HCT116 (cell line): ENCODE data around the gene AMMECR1. TPM values are rescaled to one million over a fixed set of nuclear protein-coding genes. Genes with fewer than 3 reads are reported as not detected.
"Not testable (repeated sequence)": the region's sequence is repeated elsewhere in the genome, so short reads cannot be mapped to it uniquely, and the experiment has no call there.

Experiments used
- ATAC-seq: fragments of 200-7000 bp; cut with Tn5 transposase; 2 replicates; pipeline ENCODE4 v1.9.1; 2020; ENCODE audit warnings: mild to moderate bottlenecking, moderate library complexity
- BruUV-seq: library from RNA; stranded (reverse); fragments of 400-500 nt; replicated peaks from 2 replicates; lab custom pipeline; 2021; lab: Mats Ljungman, UMichigan
- CTCF ChIA-PET: fragments of 300-600 bp; sonication (Branson Sonifier 250); formaldehyde crosslinking; loops from one replicate; lab custom pipeline; 2021; ENCODE audit warnings: antibody characterized with exemption; lab: Charles Lee
- POLR2A ChIA-PET: fragments of 300-600, 350-600 bp; sonication (Branson Sonifier 250); formaldehyde crosslinking; loops from one replicate; lab custom pipeline; 2021; ENCODE audit warnings: antibody characterized with exemption; lab: Charles Lee
- RAD21 ChIA-PET, 2 experiments: fragments of 300-600 bp; sonication (Branson Sonifier 250); formaldehyde crosslinking; loops; one replicate each; lab custom pipeline; 2023; ENCODE audit warnings: low total read pairs in 2 of 2; ENCODE audit not compliant: uncharacterized antibody in 2 of 2, unreplicated experiment in 2 of 2, low non-redundant PET in 1 of 2; lab: Charles Lee
- DNase-seq: peaks from one replicate; pipeline ENCODE4 v3.0.0-alpha.2; 2010; ENCODE audit warnings: low read depth, low spot score
- H2AFZ ChIP-seq: fragments of 200-600 bp; shearing (Covaris generic), sonication (generic); 2 replicates; pipeline ENCODE4 v1.6.1; 2017; ENCODE audit warnings: low read depth, mixed run types, mixed read lengths, antibody characterized with exemption, low read length; ENCODE audit not compliant: poor library complexity, severe bottlenecking
- H3K27ac ChIP-seq: 2 replicates; pipeline ENCODE4 v1.5.1; 2012; ENCODE audit warnings: low read depth, low read length
- H3K27me3 ChIP-seq: fragments of 200-600 bp; sonication (generic); 2 replicates; pipeline ENCODE4 v1.6.1; 2016; ENCODE audit warnings: mixed run types, low read length, mixed read lengths; ENCODE audit not compliant: insufficient read depth
- H3K36me3 ChIP-seq, 2 experiments: fragments of 200-500 bp in 1 of 2; fragments of 200-600 bp in 1 of 2; sonication (Bioruptor generic) in 1 of 2; sonication (generic) in 1 of 2; 2 replicates each; pipeline versions ENCODE4 v1.5.1 to v1.6.1; 2014 to 2016; ENCODE audit warnings: low read length in 2 of 2, inconsistent platforms in 1 of 2, mixed read lengths in 1 of 2, mixed run types in 1 of 2; ENCODE audit not compliant: insufficient read depth in 2 of 2, control insufficient read depth in 1 of 2
- H3K4me1 ChIP-seq, 2 experiments: fragments of 200-600 bp in 1 of 2; sonication (generic) in 1 of 2; 2 replicates each; pipeline versions ENCODE4 v1.5.1 to v1.6.1; 2012 to 2017; ENCODE audit warnings: low read length in 2 of 2, inconsistent platforms in 1 of 2, mild to moderate bottlenecking in 1 of 2, mixed read lengths in 1 of 2, mixed run types in 1 of 2, moderate library complexity in 1 of 2; ENCODE audit not compliant: insufficient read depth in 2 of 2, control insufficient read depth in 1 of 2
- H3K4me2 ChIP-seq: fragments of 200-600 bp; sonication (generic); 2 replicates; pipeline ENCODE4 v1.6.1; 2017; ENCODE audit warnings: mixed run types, low read length, mixed read lengths
- H3K4me3 ChIP-seq, 2 experiments: fragments of 200-600 bp in 1 of 2; sonication (generic) in 1 of 2; replicated peaks in 1 of 2; 2 replicates each; pipeline ENCODE4 v1.5.1; 2011 to 2016; ENCODE audit warnings: low read length in 2 of 2, control low read depth in 1 of 2, low read depth in 1 of 2, mild to moderate bottlenecking in 1 of 2, mixed read lengths in 1 of 2, mixed run types in 1 of 2
- H3K79me2 ChIP-seq: fragments of 200-600 bp; sonication (generic); 2 replicates; pipeline ENCODE4 v1.6.1; 2017; ENCODE audit warnings: mild to moderate bottlenecking, mixed run types, low read length, moderate library complexity, mixed read lengths; ENCODE audit not compliant: insufficient read depth
- H3K9ac ChIP-seq: fragments of 200-600 bp; sonication (generic); 2 replicates; pipeline ENCODE4 v1.6.1; 2016; ENCODE audit warnings: low read length, mixed read lengths
- H3K9me2 ChIP-seq: fragments of 200-600 bp; sonication (generic), shearing (Covaris generic); 2 replicates; pipeline ENCODE4 v1.6.1; 2017; ENCODE audit warnings: mixed run types, mild to moderate bottlenecking, moderate library complexity; ENCODE audit not compliant: insufficient read depth
- H3K9me3 ChIP-seq, 2 experiments: fragments of 200-500 bp in 1 of 2; fragments of 200-600 bp in 1 of 2; sonication (Bioruptor generic) in 1 of 2; sonication (generic) in 1 of 2; 2 replicates each; pipeline ENCODE4 v1.6.1; 2014 to 2017; ENCODE audit warnings: low read length in 2 of 2, mixed read lengths in 2 of 2, inconsistent platforms in 1 of 2, low read depth in 1 of 2, mild to moderate bottlenecking in 1 of 2, mixed run types in 1 of 2, moderate library complexity in 1 of 2; ENCODE audit not compliant: control insufficient read depth in 1 of 2, insufficient read depth in 1 of 2
- H4K20me1 ChIP-seq: fragments of 200-600 bp; sonication (generic), shearing (Covaris generic); 2 replicates; pipeline ENCODE4 v1.6.1; 2017; ENCODE audit warnings: mixed run types, mild to moderate bottlenecking, moderate library complexity; ENCODE audit not compliant: insufficient read depth
- ELF1 ChIP-seq: IDR thresholded peaks from 2 replicates; pipeline ENCODE4 v1.6.1; 2012; ENCODE audit warnings: low read depth, borderline replicate concordance
- JUND ChIP-seq: IDR thresholded peaks from 2 replicates; pipeline ENCODE4 v1.6.1; 2012
- POLR2AphosphoS5 ChIP-seq: IDR thresholded peaks from 2 replicates; pipeline ENCODE4 v1.6.1; 2011; ENCODE audit warnings: mild to moderate bottlenecking, low read depth, low read length, moderate library complexity
- SRF ChIP-seq: IDR thresholded peaks from 2 replicates; pipeline ENCODE4 v1.6.1; 2012; ENCODE audit warnings: low read depth
- TCF7L2 ChIP-seq: IDR thresholded peaks from 2 replicates; pipeline ENCODE4 v1.7.0; 2011; ENCODE audit warnings: borderline replicate concordance, inconsistent platforms; ENCODE audit not compliant: insufficient read depth, insufficient read length; ENCODE audit errors: extremely low read depth
- intact Hi-C: fragments of 100-400 bp; cut with micrococcal nuclease; formaldehyde crosslinking; loops from 2 replicates; pipeline ENCODE4 v1.10.0; 2022
- total RNA-seq: library from RNA; stranded (reverse); gene quantifications from one replicate; pipeline ENCODE4 v1.2.1, GENCODE V29; 2021; ENCODE audit not compliant: unreplicated experiment
- TF ChIP-seq, protein P1 (sequence below): IDR thresholded peaks from 2 replicates; pipeline ENCODE4 v1.6.1; 2012; ENCODE audit warnings: low read depth

Gene AMMECR1
- total RNA-seq, 1 experiment from 2014 or later, result 9.2 TPM

DNA sequence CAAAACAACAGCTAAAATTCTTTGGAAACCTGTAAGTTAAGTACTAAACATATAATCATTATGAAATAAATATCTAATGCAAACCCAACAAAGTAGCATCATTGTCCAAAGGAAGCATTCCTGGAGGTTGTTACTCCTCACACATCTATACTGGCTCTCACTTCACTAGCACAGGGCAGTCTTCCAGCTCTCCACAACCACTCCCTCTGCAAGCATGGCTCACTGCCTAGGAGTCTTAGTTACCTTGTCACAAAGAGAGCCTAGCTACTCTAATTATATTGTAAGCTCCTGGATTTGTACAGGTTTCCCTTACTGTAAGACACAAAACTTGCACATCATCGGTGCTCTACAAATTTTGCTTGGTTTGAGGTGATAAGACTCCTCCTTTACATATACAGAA is 76.1 kb downstream of the AMMECR1 start:
- ChIA-PET POLR2A (no interaction called here), RAD21 (no interaction called here)
- no peak overlapping the region for H2AFZ ChIP-seq

DNA sequence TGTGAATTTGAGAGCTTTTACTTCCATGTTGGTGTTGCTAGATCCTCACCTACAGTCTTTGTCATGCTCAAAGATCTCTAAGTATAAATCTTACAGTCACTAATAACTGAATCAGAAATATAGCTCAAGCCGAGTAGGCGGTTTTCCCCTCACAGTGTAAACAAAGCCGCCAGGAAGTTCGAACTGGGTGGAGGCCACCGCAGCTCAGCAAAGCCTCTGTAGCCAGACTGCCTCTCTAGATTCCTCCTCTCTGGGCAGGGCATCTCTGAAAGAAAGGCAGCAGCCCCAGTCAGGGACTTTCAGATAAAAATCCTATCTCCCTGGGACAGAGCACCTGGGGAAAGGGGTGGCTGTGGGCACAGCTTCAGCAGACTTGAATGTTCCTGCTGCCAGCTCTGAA is 79.6 kb downstream of the AMMECR1 start:
- H3K9me2 ChIP-seq, H3K4me2 ChIP-seq, POLR2A ChIA-PET, DNase-seq, H3K27ac ChIP-seq, H3K9me3 ChIP-seq, BruUV-seq, RAD21 ChIA-PET, H3K4me3 ChIP-seq, H3K27me3 ChIP-seq, H3K36me3 ChIP-seq, H3K4me1 ChIP-seq, H3K79me2 ChIP-seq, intact Hi-C loops, CTCF ChIA-PET, ATAC-seq, H2AFZ ChIP-seq, H4K20me1 ChIP-seq, H3K9ac ChIP-seq: not testable (repeated sequence)

More for the DNA sequence above, 76.1 kb downstream of the AMMECR1 start:
- Histone ChIP-seq H3K4me2 (no peak overlapping the region), H3K4me1 (0 out of 4 replicates have a peak, but pooled peaks cover 0 to 3% of the 10 kb centered on the region in 2 experiments), H3K9me2 (no peaks in the 10 kb centered on the region), H3K9me3 (no peaks in the 10 kb centered on the region), H4K20me1 (no peaks in the 10 kb centered on the region), H3K9ac (no peak overlapping the region), H3K27me3 (no peaks in the 10 kb centered on the region), H3K79me2 (no peaks in the 10 kb centered on the region), H3K36me3 (no peaks in the 10 kb centered on the region), H3K4me3 (no peak overlapping the region), H3K27ac (no peak overlapping the region)
- intact Hi-C loops, result no loop called here
- CTCF ChIA-PET, result no interaction called here
- TF ChIP-seq POLR2AphosphoS5 (no peak), JUND (no peak), ELF1 (no peak), SRF (no peak), TCF7L2 (no peak)
- TF ChIP-seq, protein P1, sequence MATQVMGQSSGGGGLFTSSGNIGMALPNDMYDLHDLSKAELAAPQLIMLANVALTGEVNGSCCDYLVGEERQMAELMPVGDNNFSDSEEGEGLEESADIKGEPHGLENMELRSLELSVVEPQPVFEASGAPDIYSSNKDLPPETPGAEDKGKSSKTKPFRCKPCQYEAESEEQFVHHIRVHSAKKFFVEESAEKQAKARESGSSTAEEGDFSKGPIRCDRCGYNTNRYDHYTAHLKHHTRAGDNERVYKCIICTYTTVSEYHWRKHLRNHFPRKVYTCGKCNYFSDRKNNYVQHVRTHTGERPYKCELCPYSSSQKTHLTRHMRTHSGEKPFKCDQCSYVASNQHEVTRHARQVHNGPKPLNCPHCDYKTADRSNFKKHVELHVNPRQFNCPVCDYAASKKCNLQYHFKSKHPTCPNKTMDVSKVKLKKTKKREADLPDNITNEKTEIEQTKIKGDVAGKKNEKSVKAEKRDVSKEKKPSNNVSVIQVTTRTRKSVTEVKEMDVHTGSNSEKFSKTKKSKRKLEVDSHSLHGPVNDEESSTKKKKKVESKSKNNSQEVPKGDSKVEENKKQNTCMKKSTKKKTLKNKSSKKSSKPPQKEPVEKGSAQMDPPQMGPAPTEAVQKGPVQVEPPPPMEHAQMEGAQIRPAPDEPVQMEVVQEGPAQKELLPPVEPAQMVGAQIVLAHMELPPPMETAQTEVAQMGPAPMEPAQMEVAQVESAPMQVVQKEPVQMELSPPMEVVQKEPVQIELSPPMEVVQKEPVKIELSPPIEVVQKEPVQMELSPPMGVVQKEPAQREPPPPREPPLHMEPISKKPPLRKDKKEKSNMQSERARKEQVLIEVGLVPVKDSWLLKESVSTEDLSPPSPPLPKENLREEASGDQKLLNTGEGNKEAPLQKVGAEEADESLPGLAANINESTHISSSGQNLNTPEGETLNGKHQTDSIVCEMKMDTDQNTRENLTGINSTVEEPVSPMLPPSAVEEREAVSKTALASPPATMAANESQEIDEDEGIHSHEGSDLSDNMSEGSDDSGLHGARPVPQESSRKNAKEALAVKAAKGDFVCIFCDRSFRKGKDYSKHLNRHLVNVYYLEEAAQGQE, result no peak
- no TSS peak for BruUV-seq
- ATAC-seq (no peak), DNase-seq (no peak)

DNA sequence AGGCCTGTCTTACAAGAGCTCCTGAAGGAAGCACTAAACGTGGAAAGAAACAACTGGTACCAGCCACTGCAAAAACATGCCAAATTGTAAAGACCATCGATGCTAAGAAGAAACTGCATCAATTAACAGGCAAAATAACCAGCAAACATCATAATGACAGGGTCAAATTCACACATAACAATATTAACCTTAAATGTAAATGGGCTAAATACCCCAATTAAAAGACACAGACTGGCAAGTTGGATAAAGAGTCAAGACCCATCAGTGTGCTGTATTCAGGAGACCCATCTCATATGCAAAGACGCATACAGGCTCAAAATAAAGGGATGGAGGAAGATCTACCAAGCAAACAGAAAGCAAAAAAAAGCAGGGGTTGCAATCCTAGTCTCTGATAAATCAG is 86.4 kb downstream of the AMMECR1 start:
- H3K27ac ChIP-seq, H3K9me3 ChIP-seq, ATAC-seq, intact Hi-C loops, H3K27me3 ChIP-seq, H3K9ac ChIP-seq, RAD21 ChIA-PET, H3K9me2 ChIP-seq, H3K36me3 ChIP-seq, H3K4me2 ChIP-seq, H2AFZ ChIP-seq, BruUV-seq, H3K79me2 ChIP-seq, POLR2A ChIA-PET, DNase-seq, CTCF ChIA-PET, H3K4me3 ChIP-seq, H4K20me1 ChIP-seq: not testable (repeated sequence)
- peaks cover 9 to 21% of the 10 kb centered on the region in 2 experiments; a peak in 3 of 4 replicates for H3K4me1 ChIP-seq
